T-helper 9 cell (primary cell): ENCODE results near the gene MRPS24.
"Not testable (repeated sequence)": the region's sequence is repeated elsewhere in the genome, so short reads cannot be mapped to it uniquely, and the experiment has no call there.

Experiments
- DNase-seq: peaks from one replicate; pipeline ENCODE4 v3.0.0-alpha.2; 2020
- total RNA-seq, 2 donors: gene quantifications; one replicate each; lab custom pipeline; 2026; lab: John Stamatoyannopoulos, UW

Gene MRPS24
- total RNA-seq, result 1.3 to 3.6 reads per million in 2 donors

- peak; percentile 97 for DNase-seq
Observed at GRCh38 chr7:43869006-43869866, at the start of gene MRPS24. Gene MRPS24 (minus strand): TSS chr7:43869517. CDS start chr7:43869495, 22 bp downstream.

DNA sequence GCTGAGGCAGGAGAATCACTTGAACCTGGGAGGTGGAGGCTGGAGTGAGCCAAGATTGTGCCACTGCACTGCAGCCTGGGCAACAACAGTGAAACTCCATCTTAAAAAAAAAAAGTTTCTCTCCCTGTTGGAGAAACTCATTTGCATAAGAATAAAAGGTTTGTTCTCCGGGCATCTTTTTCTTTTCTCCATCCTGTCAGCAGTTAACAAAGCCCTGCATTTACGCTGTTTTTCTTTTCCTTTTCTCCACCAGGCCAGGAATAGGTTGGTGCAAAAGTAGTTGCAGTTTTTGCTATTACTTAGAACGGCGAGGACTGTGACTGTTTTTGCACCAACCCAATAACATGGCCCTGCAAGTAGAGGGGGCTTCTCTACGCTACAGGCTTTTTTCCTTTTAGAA is 46.6 kb upstream of the MRPS24 start:
- DNase-seq, result no peak

DNA sequence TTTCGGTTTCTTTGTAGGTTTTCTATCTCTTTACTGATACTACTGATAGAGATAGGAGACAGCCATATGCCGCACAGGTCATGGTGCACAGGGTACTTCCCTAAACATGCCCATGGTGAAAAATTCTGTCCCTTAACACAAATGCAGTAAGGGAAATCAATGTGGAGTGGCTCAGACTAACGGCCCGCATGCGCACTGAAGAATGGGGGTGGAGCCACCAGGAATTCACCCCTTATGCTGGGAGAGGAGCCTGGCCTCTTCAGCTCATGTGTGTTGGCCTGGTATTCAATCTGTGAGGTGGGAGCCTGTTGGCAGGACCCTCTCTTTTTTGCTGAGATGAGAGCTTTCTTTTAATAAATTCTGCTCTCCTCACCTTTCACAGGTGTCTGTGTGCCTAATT is 45.5 kb upstream of the MRPS24 start:
- no peak for DNase-seq

DNA sequence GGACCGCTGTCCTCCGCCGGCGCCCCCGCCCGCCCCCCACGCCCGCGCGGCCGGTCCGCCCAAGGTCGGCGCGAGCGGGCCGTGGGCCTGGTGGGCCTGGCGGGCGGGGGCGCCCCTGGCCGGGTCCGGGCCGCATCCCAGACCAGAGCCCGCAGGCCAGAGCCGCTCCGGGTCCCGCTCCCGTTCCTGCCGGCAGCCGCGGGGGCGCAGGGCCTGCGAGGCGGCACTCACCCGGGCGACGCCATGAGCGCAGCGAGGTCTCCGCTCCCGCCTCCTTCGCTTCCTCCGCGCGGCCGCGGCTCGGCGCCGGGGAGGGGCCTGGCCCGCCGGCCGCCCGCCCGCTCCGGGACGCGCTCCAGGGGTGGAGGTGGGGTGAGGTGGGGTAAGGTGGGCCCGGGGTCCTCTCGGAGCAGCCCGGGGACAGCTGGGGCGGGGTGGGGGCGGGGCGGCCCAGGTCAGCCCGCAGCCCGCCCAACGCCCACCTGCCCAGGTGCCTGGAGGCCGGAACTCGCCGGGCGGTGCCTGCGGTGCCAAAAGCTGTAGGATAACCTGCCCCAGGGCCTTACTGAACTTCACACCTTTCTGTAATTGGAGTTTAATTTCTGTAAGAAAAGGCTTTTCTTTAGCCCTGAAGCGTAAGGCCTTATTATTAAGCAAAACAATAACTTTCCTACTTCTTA is 37.2 kb upstream of the MRPS24 start, which contains the start of gene URGCP:
URGCP (minus strand) TSS at position 266 of the 680 bp plus-strand sequence; CDS start at position 245, 21 bp downstream.
- DNase-seq, result peak; percentile 43

DNA sequence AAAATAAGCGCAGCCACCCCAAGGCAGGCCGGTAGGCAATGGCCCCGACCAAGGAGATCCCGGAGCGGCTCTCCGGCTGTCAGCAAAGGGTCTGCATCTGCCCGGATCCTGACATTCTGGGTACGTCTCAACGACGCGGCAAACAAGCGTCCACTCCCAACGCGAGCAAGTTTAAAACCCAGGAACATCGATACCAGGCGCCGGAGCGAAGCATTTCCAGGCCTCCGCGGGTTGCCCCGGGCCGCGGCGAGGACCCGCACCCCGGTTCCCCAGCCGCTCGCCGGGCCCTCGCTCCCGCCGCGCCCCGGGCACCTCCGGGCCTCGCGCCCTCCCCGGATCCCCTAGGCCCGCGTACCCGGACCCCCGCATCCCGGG is 36.6 kb upstream of the MRPS24 start:
- DNase-seq, result peak; percentile 8

- DNase-seq, result no peak
Observed at GRCh38 chr7:43905209-43905946, 36.1 kb upstream of the MRPS24 start.

GRCh38 chr7:43904533-43905208 is 35.4 kb upstream of the MRPS24 start:
- no peak for DNase-seq

- DNase-seq, result no peak
Observed at GRCh38 chr7:43902542-43903054, 33.3 kb upstream of the MRPS24 start.

DNA sequence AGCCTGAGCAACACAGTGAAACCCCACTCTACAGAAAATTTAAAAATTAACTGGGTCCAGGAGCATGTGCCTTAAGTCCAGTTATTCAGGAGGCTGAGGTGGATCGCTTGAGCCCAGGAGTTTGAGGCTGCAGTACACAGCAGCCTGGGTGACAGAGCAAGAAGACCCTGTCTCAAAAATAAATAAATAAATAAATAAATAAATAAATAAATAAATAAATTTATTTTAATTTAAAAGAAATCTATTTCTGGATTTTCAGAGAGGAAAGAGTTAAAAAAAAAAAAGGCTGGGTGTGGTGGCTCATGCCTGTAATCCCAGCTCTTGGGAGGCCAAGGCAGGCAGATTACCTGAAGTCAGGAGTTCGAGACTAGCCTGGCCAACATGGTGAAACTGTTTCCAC is 29.3 kb upstream of the MRPS24 start:
- DNase-seq, result not testable (repeated sequence)

- no peak for DNase-seq
Observed at GRCh38 chr7:43895847-43896415, 26.6 kb upstream of the MRPS24 start.

GRCh38 chr7:43891069-43891955 is 22.0 kb upstream of the MRPS24 start:
- no peak for DNase-seq

DNA sequence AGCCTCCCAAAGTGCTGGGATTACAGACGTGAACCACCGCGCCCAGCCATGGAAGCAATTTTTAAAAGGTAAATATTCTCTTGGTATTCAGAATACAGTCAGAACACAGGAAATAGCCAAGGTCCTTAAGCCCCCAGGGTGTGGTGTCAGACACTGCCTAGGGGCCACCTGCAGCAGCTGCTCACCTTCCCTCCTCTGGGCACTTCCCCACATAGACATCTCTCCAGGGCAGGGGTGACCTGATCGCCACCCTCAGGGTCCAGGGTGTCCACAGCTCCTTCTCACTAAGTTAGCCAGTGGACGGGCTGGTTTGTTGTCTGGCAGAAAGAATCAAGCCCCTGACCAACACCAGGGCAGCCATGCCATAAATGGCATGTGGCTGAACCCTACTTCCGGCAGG is 21.2 kb upstream of the MRPS24 start:
- DNase-seq, result no peak

DNA sequence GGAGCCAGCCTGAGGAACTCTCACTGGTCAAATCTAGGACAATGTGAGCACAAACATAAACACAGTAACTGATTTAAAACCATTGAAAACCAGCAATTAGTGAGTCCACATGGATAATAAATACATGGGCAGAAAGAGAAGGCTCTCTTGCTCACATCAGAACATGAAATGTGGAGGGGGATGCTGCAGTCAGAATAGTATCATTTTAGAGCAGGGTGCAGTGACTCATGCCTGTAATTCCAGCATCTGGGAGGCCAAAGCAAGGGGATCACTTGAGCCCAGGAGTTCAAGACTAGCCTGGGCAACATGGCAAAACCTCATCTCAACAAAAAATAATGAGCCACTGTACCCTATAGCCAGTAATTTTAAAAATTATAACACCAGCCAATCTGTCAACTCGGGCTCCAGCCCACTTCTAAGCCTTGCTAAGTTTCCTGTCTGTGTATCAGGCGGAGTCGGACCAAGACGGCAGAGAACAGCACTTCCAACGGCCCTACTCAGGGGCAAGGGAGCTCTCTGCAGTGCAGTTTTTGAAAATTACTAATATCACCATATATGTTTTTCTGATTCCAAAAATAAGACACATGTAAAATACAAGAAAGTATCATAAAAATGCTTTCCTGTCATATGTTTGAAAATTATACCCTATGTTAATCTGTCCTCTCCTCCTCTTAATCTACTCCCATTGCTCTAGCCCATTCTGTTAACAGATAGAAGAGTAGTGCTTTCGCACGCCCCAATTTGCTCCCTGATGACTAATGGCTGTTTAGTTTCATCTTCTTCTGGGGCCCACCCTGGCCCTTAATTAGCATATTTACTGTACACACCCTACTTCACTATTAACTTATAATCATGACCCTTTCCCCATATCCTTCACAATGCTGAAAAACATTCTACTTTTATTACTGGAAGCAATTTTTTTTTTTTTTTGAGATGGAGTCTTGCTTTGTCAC is 20.0 kb upstream of the MRPS24 start:
- no peak for DNase-seq

GRCh38 chr7:43884617-43885016 is 15.3 kb upstream of the MRPS24 start:
- no peak for DNase-seq

DNA sequence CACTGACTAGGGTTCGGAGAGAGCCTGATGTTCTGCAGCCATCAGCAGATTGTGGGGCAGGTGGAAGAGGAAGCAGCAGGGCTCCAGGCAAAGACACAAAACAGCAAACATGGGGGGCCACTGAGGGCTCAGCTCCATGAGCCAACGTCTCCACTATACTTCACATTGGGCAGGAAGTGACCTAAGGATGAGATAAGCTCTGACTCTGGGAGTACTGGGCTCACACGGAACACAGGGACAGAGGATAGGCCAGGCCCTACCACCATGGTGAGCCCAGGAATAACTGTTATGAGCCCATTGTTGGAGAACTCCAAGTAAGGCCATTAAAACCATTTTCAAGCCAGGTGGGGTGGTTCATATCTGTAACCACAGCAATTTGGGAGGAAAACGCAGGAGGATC is 14.9 kb upstream of the MRPS24 start:
- DNase-seq, result no peak

DNA sequence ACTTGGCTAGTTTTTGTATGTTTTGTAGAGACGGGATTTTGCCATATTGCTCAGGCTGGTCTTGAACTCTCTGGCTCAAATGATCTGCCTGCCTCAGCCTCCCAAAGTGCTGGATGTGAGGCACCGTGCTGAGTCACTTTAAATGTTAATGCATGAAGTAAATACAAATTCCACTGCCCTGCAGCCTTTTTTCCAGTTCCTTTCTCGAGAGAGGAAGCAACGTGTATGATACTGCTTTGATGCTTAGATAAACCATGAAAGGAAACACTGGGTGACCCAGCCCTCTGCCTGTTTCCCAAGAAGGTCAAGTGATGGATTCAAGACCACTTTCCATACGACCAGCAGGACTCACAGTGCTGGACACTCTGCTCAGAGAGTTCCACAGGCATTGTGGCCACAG is 11.3 kb upstream of the MRPS24 start:
- no peak for DNase-seq

GRCh38 chr7:43879477-43879876 is 10.2 kb upstream of the MRPS24 start:
- no peak for DNase-seq

- no peak for DNase-seq
Observed at GRCh38 chr7:43878867-43879266, 9.6 kb upstream of the MRPS24 start.

DNA sequence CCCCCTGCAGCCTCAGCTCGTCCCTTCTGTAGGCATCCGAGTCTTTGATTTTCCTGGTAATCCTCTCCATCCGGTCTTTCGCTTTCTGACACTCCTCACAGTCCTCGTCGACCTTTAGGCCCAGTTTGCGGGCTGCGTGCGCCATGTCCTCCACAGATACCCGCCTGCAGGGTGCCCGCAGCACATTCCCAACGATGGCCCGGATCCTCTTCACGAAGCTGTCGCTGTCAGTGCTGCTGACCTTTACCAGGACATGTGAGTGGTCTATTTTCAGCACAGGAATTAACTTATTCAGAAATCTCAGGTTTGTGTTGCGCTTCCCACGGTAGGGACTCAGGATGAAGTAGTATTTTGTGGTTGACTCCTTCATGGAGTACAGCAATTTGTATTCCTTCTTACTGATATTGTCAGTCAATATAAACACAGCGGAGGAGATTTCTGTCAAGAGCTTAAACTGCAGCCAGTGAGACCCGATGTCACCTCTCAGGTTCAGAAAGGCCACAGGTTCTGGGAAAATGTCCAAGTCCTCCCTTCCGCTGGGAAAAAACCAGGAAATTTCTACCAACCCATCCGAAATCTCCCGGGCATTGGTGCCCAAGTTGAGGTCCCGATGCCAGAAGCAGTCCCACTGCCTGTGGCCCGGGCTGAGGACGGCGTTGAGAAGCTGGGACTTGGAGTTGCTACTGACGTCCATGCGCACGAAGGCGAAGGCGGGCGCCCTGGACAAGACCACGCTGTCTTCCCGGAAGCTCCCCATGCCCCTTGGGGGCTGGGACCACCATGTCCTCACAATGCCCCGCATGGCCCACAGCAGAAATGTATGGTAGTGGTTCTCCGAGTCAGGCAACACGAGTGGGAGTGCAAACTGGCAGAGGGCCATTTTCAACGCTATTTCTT is 8.9 kb upstream of the MRPS24 start:
- no peak for DNase-seq
